RWPE1 (cell line): ENCODE data around the gene WDR3.

Experiments used
- CTCF ChIA-PET: fragments of 350-600 bp; sonication (Branson Sonifier 250); formaldehyde crosslinking; extraction: SDS; loops from one replicate; lab custom pipeline; 2021; lab: Yijun Ruan, JAX
- POLR2A ChIA-PET: fragments of 400-600 bp; formaldehyde crosslinking; extraction: SDS; loops from one replicate; lab custom pipeline; 2020; ENCODE audit warnings: antibody characterized with exemption; ENCODE audit not compliant: low non-redundant PET; lab: Yijun Ruan, JAX
- DNase-seq: peaks from one replicate; pipeline ENCODE4 v3.0.0; 2012; ENCODE audit warnings: low spot score
- H3K27ac ChIP-seq: fragments of 450-650 bp; 2 replicates; pipeline ENCODE4 v1.5.1; 2017
- TF ChIP-seq, protein P1 (sequence below): fragments of 450-650 bp; conservative IDR thresholded peaks from 2 replicates; pipeline ENCODE4 v1.5.1; 2017; ENCODE audit warnings: low read depth, mild to moderate bottlenecking

The WDR3 gene

DNA sequence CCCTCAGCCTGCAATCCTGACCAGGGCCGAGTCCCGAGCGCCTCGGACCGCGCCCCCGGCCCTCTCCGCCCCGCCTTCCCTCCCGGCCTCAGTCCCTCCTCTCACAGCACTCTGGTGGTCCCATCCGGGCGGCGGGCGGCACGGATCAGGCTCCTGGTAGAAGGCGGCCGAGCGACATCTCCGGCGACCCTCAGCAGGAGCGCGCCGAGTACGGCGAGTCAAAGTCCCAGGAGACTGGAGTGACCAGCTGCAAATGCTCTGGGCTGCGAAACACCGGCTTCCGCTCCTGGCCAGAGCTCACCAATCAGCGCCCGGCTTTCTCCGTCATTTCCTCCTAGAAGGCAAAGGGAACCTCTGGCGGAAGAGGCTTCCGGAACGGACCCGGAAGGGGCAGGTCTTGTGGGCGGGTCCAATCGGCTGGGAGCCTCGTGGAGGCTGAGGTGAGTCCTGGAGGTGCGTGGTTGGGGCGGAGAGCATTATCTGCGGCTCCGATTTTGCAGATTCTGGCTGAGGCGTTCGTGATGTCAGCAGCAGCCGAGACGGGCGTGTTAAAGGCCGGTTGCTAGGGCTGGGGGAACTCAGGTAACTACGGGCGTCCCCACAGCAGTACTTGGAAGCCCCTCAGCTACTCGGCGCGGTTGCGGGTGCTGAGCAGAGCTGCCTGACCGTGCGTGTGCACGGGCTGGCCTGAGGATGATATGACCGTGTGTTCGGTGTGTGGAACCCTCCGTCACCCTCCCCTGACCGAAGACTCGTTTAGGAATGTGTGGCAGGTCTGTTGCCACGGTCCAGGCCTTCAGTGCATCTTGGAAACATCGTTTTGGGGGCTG lies at the start of gene WDR3, which contains the start of gene GDAP2:
TSS of gene WDR3 (plus strand) at position 397 of the 830 bp plus-strand sequence. CDS start 3,581 bp downstream, outside the sequence.
TSS of gene GDAP2 (minus strand) at position 279 of the 830 bp plus-strand sequence. CDS start 9,264 bp downstream, outside the sequence.
- H3K27ac ChIP-seq, result peak within 1 kb of the TSS; percentile 83
- ChIA-PET CTCF (interaction anchor here (0.6 to 1.0 kb wide), 3 partner anchors 34 to 483 kb away, joined by 3 to 4 read pairs (median 3); no protein-coding TSS in a partner anchor), POLR2A (interaction anchor here (0.5 kb wide), 1 partner anchor 819 kb away, joined by 4 read pairs; no protein-coding TSS in a partner anchor)
- DNase-seq, result peak; percentile 95
- TF ChIP-seq, protein P1, sequence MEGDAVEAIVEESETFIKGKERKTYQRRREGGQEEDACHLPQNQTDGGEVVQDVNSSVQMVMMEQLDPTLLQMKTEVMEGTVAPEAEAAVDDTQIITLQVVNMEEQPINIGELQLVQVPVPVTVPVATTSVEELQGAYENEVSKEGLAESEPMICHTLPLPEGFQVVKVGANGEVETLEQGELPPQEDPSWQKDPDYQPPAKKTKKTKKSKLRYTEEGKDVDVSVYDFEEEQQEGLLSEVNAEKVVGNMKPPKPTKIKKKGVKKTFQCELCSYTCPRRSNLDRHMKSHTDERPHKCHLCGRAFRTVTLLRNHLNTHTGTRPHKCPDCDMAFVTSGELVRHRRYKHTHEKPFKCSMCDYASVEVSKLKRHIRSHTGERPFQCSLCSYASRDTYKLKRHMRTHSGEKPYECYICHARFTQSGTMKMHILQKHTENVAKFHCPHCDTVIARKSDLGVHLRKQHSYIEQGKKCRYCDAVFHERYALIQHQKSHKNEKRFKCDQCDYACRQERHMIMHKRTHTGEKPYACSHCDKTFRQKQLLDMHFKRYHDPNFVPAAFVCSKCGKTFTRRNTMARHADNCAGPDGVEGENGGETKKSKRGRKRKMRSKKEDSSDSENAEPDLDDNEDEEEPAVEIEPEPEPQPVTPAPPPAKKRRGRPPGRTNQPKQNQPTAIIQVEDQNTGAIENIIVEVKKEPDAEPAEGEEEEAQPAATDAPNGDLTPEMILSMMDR, result no peak

DNA sequence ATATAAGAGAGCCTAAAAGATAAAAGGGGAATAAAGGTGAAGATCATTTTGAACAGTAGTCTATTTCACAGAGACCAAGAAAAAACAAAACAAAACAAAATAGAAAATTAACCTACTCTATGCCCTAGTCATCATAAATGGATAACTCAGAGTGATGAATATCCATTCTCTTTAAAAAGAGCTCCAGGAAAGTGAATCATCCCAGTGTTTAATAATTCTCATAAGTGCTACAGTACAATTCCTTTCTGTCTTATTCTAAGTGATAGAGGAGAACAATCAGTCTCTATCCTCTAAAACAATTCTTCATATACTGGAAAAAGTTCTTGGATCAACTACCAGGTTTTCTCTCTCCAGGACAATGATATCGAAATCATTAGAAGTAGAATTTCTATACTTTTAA lies 45.9 kb upstream of the WDR3 start:
- ChIA-PET POLR2A (no interaction called here), CTCF (no interaction called here)
- DNase-seq, result no peak
- TF ChIP-seq, protein P1, result no peak
- H3K27ac ChIP-seq, result no peak overlapping the region

DNA sequence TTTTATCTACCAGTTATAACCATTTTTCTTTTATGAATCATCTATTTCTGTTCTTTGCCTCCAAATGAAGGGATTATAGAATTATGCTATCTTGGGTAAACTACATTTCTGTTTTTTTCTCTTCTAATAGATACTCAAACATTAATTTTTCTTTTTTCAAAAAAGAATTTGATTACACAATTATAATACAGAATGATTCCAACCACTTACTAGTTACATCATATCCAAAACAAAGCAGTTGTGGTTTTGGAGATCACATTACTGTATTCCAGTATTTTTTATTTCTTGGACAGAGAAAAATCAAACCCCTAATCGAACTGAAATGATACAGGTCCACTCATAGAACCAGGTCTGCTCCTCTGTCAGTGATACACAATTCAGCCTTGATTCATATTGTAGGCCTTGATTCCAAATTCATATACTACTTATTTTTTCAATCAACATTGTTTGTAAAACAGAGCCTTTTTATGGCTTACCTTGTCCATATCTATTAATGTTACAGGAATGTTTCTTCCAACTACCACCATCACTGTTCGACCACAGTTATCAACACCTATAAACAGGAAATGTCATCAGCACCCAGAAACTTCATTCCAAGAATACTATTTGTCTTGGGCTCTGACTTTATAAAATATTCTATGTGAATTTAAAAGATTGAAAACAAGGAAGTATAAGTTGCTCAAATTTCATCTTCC lies 43.3 kb upstream of the WDR3 start:
- CTCF ChIA-PET, result interaction anchor here (0.6 kb wide), 2 partner anchors 132 to 351 kb away, joined by 6 to 7 read pairs; no protein-coding TSS in a partner anchor
- POLR2A ChIA-PET, result no interaction called here
- TF ChIP-seq, protein P1, result no peak
- no peak for DNase-seq
- no peak overlapping the region for H3K27ac ChIP-seq

DNA sequence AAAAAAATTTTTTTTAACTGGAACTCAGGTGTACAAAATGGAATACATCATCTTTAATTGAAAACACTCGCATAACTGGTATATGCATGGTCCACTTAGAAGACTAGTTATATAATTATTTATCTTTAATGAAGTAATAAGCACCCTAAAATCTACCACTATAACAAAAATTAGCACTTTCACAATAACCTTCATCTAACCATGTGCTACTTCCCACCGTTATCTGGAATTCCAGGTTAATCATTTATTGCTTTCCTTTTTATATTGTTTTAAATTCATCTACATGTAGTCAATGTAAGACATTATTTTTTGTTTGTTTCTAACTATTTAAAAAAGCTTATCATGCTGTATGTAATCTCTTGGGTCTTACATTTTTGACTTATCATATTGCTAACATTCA lies 39.1 kb upstream of the WDR3 start:
- CTCF ChIA-PET, result no interaction called here
- DNase-seq, result no peak
- POLR2A ChIA-PET, result no interaction called here
- no peak overlapping the region for H3K27ac ChIP-seq
- TF ChIP-seq, protein P1, result no peak

DNA sequence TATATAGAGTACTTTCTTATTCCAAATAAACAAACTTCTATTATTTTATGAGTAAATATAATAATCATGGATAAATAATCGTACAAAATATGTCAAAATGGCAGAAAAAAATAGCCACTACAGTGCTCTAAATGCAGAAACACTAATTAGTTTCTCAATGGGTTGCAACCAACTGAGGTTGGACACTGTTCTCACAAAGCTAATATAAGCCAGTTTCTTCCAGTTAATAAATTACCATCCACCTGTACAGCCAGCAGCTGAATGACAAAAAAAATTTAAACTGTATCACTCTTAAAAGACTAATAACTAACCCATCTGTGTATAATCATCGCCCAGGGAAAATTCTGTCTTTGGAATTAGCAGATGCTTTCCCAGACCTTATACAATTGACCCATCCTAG lies 37.0 kb upstream of the WDR3 start:
- no peak for DNase-seq
- TF ChIP-seq, protein P1, result no peak
- no peak overlapping the region for H3K27ac ChIP-seq
- ChIA-PET POLR2A (no interaction called here), CTCF (interaction anchor here (0.9 to 1.1 kb wide), 2 partner anchors 29 to 380 kb away, joined by 3 read pairs; no protein-coding TSS in a partner anchor)

DNA sequence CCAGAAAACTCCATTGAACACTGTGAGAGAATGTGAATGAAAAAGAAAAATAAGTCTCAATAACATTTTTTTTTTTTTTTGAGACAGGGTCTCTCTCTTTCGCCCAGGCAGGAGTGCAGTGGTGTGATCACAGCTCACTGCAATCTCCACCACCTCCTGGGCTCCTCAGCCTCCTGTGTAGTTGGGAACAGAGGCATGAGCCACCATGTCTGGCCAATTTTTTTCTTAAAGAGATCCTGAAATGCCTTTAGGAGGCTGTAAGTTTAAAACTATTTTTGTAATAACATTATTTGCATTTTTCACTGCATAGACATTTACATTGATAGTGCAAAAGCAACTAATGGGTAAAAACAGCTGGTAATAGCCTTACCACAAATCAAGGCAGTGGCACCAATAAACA lies 35.5 kb upstream of the WDR3 start:
- CTCF ChIA-PET, result interaction anchor here (1.6 kb wide), 1 partner anchor 20 kb away, joined by 4 read pairs; no protein-coding TSS in a partner anchor
- POLR2A ChIA-PET, result no interaction called here
- no peak overlapping the region for H3K27ac ChIP-seq

More for the DNA sequence above, 35.5 kb upstream of the WDR3 start:
- no peak for DNase-seq
- TF ChIP-seq, protein P1, result no peak
